HG02970 (cell line): Measurements from ENCODE around the gene HSFX2.
"Not testable (repeated sequence)": the region's sequence is repeated elsewhere in the genome, so short reads cannot be mapped to it uniquely, and the experiment has no call there.

Experiments
- ATAC-seq: cut with Tn5 transposase; IDR thresholded peaks from one replicate; pipeline ENCODE4 v1.9.1; 2021; ENCODE audit warnings: mild to moderate bottlenecking, moderate library complexity, moderate number of reproducible peaks; ENCODE audit not compliant: unreplicated experiment, low FRiP score

The HSFX2 gene

DNA sequence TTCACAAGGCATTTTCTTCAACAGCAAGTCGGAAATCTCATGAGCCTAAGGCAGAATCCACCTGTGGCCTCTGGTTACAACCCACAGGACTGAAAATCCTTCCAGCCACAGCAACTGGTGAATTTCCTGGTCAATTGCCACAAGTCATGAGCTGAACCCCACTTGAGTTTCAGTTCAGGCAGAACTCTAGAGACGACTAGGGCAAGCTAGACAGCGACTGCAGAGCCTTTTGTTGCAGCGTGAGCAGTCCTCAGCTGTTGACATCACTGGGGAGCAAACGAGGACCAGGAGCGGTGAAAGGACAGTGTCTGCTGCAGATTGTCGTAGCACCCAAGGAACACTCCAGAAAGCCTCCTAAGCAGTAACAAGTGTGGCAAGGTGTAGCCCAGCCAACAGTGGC, 829 bp upstream of the HSFX2 start:
- ATAC-seq: not testable (repeated sequence)

DNA sequence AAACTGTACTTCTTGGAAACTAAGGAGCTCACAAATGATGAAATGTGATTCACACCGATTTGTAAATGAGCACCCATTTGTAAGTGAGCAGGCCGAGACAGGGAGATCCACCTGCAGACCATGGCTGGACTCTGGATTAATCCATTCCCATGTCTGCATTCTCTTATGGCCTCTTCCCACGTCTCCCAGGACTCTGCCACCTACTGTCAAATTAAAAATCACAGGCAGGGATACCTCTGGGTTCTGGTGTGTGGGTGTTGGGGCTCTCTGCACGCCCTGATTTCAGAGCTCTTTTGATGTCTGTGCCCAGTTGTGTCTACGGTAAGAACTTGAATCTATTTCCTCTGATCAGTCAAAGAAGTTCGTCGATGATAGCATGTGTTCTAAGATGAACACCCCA, 4.1 kb downstream of the HSFX2 start:
- ATAC-seq: not testable (repeated sequence)

DNA sequence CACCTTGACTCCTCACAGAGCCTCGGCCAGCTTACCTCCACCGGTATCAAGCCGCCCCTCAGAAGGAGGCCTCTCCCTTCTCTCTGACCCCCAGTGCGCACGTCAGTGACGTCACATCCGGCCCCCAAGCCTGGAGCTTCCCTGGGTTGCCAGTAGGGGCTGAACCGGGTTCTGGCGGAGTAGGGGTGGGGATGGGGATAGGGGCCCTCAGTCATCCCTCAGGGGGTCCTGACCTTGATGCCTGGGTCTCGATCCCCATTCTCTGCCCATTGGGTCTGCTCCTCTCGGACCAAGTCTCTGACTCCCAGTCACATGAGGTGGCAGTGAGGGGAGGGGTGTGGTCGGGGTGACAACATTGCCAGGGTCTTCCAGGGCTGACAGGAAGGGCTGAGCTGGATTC, 7.8 kb downstream of the HSFX2 start, which contains the start of gene MAGEA9B:
Gene MAGEA9B (minus strand): TSS at position 101 of the 400 bp plus-strand sequence. CDS start 4,280 bp downstream, outside the sequence.
- ATAC-seq: not testable (repeated sequence)

DNA sequence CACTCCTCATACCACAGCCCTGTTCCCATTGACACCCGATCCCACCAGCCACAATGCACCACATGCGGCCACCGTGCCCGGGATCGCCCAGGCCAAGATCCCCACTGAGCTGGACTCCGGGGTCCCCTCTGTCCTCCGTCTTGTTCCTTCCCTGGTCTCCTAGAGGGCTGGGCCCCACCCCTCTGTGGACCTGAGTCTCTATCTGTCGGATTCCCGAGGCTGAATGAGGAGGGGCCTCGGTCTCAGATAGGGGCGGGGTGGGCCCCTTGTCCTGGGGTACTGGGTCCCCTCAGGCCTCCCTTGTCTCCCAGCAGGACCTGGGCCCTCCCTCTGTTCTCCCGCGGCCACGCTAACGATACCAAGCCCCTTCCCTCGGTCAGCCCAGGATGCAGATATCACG, 9.5 kb downstream of the HSFX2 start:
- ATAC-seq: not testable (repeated sequence)

DNA sequence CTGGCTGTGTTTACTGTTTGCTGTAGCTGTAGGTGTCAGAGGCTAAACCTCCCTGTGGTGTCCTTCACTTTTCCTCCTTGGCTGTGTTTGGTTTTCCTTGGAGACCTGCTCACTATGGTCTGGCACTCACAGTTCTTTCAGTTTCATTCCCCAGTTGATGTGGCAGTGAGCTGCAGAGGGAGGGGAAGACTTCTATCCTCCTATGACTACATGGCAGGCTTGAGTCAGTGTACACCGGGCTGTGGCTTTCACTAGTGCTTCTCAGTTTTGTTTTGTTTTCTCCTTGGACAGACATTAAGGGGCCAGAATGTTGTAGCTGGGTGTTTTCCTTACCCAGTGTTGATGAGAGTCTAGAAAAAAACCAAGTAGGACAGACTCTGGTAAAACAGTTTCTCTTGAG, 21.7 kb downstream of the HSFX2 start:
- peak; percentile 92 for ATAC-seq

DNA sequence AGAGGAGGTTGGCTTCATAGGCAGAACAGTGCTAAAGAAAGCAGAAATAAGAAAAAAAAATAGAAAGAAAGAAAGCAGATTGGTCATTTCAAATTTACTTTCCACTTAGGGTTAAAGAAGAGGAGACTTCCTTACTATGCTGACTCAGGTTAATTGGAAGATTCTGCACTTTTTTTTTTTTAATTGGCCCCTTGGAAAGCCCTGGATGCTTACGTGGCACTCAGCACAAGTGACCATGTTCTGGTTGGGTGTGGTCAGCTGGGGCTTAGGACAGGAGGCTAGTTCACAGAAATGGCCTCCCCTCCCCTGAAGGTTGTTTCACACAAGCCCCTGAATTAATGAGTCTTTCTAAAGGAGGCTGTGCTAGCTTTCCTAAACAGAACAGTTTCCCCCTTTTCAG, 22.4 kb downstream of the HSFX2 start:
- ATAC-seq: no peak

DNA sequence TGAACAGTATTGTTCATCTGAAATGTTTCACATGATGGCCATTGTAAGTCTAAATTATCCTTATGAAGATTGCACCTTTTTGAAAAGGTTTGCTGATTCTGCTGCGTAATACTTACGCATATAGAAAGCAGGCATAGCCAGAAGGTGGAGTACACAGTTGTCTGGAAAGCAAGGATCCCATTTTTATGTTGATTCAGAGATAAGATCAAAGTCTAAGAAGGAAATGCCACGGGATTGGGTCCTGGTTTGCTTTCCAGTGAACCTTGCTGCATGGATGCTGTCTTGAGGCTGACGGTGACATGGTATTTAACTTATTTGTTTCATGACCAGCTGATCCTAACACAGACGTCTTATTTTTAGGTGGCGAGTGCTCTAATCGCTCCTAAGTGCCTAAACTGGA, 23.3 kb downstream of the HSFX2 start:
- ATAC-seq: no peak

DNA sequence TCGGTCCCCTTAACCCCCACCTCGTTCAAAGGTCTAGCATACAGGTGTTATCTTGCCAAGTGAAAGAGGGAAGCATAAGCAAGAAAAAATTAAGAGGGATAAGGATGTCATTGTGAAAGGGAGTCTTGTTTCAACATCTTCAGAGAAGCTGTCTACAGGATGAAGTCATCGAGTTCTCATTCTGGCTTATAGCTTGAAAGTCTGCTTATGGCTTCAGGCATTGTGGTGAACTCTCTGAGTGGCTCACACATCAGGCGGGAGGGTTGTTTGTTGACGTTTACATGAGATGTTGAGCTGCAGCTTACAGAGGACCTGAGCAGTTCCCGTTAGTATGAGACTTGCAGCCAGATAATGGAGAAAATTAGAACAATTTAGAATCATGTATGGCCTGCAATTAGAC, 24.4 kb downstream of the HSFX2 start:
- no peak for ATAC-seq

DNA sequence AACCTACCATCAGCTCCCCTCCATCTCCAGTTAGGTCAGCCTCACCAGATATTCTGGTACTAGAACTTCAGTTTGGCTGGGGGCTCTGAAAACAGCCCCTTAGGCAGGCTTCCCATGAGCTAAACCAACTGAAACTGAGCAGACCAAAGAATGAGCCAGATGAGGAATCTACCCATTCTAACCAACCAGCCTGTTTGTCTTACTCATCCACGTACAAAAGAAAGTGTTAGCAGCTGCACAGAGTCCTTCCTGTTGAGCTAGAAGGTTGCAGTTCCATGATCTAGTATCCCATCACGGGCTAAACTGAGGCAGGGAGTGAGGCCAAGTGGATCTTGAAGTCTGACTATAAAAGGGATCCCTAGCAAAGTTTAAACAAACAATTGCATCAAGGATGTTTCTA, 25.3 kb downstream of the HSFX2 start:
- no peak for ATAC-seq

DNA sequence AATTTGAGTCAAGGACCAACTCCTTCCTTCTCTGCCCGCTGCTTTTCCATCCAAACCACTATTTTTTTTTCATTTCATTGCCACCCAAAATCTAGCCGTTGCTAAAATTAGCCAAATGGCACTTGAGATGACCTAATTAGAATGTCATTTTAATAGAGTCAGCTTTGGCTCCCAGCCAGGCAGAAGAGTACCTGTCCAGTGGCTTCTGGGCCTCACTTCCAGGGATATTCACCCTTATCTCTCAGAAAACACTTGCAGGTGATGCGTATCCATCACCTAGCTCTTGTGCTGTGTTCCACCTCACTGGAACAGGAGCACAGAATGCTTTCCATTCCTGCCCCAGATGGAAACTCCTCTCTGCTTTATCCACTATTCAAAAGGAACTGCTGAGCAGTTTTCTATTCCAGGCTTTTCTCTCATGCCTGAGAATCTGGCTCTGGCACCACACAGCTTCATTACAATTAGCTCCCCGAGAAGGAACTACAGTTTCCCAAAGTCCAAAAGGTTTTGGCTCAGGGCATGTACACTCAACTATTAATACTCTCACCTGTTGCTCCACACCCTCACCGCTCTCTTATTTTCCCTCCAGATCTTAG, 26.3 kb downstream of the HSFX2 start:
- ATAC-seq: no peak

DNA sequence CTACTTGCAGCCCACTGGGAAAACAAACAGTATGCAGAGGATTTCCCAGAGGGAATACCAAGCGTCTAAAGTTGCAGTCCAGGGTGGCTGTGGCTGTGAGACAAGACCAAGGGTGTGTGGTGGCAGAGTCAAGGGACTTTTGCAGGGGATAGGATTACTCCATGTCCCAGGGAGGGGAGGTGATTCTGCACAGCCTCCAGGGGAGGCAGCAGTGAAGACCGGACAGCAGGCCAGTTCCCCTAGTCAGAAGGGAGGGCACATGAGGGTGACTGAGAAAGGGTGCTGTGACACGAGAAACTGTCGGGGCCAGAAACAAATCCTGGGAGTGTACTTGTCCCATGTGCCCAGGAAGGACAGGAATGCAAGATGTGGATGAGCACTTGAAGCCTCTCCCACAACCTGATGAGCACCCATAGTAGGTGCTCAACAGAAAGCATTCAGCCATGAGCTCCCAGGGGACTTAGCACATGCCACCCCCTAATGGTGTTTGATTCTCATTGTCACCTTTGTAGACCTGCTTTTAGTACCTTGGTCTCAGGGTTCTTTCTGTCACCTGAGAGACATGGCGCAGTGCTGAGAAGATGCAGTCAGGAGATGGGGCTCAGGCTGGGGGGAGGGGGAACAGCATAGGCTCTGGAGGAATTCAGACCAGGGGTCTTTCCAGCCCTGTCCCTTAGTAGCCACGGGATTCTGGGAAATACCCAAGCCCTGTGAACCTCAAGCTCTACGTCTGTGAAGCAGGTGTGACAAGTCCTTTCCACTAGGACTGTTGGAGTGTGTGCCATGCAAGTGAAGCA, 27.3 kb downstream of the HSFX2 start:
- ATAC-seq: no peak

DNA sequence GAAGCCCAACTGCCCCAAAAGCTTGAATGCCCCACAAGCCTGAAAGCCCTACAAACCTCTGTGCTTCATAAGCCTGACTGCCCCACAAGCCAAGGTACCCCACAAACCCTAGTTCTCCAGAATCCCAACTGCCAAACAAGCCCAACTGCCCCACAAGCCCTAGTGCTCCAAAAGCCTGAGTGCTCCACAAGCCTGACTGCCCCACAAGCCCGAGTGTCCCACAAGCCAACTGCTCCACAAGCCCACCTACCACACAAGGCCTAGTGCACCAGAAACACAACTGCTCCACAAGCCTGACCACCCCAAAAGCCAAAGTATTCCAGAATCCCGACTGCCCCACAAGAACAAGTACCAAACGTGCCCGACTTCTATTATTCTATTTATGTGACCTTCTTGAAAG, 31.8 kb downstream of the HSFX2 start:
- no peak for ATAC-seq

DNA sequence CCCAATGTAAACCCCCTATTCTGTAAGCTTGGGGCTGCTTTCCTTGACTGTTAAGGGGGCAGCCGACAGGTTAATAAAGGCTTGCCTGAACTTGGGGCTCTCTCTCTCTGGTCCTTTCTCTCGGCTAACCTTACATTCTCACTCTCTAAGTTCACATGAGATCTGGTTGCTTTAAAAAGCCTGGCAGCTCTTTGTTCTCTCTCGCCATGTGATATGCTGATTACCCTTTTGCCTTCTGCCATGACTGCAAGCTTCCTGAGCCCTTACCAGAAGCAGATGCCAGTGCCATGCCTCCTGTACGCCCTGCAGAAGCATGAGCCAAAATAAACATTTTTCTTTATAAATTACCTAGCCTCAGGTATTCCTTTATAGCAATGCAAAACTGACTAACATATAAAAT, 39.9 kb downstream of the HSFX2 start:
- ATAC-seq: not testable (repeated sequence)

DNA sequence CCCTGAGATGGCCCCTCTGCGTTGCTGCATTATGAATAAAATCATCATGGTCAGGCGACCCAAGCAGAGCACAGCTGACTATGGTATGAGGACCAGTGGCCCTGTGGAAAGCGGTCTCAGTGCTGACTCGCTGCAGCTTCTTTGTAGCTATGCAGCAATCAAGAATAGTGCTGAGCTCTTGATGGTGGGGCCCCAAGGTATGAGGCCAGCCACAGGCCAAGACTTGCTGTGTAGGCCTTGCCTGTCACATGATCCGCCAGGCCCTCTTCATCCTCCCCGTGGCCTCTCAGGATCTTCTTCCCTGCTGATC, 43.2 kb downstream of the HSFX2 start:
- not testable (repeated sequence) for ATAC-seq

DNA sequence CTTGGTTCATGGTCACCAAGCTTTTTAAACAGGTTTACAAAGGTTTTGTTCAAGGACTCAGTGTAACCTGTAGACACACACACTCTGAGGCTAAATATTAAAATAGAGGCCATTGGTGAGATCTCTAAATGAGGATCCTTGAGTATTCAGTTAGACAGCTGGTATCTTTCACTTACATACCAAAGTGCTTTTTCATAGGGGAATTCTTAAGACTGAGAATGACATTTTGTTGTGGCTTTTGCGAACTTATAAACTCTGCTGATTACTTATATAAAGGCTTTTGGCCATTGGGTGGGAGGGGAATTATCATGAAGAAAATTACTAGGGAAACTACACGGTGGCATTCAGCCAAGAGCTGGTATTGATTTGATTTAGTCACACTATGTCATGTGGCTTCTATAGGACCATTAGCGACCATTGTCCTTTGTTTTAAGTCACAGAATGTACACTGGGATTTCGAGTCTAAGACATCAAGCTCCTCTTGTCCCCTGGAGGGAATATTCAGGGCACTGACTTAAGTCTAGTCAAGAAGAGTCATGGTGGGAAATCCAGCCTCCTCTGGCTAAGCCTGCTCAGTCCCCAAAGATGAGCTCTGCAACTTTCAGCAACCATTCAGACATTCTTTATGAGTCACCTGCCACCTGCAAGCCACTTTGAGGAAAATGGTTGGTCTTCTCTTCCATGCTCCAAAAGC, 43.7 kb downstream of the HSFX2 start:
- ATAC-seq: not testable (repeated sequence)

DNA sequence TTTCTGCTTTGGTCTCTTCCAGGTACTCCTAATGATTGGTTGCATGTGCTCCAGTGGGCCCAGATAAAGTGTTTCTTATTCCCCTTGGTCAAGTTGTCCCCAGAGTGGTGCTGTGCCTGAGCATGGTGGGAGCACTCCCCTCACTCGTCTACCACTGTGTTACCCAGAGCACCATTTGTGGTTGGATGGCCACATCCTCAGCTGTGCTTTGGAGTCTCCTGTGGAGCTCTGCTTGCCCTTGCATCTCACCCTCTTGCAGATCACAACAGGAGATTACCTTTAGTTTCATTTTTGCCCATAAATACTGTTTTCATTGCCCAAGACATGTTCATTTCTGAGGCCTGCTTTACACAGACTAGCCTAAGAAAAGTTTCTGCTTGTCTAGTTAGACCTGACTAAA, 44.7 kb downstream of the HSFX2 start:
- not testable (repeated sequence) for ATAC-seq

DNA sequence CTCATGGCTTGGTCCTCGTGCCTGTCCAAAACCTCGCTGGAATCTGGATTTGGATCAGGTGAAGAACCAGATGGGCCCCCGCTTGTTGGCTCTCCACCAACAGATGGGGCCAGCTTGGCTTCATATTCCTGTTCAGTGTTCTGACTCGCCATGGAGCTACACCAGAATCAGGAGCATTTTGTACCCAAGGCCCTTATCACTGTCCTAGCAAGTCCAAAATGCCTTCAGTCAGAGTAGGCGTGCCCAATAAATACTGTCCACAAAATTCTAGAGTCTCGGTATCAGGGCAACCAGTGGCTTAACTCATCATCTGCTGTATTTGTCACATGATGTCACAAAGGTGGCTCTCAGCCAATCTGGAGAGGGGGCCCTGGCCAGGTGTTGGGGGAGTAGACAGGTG, 45.4 kb downstream of the HSFX2 start, which contains the start of gene HSFX3:
Gene HSFX3 (minus strand): TSS at position 224 of the 400 bp plus-strand sequence. CDS start 72 bp downstream, at position 152.
- ATAC-seq: not testable (repeated sequence)

DNA sequence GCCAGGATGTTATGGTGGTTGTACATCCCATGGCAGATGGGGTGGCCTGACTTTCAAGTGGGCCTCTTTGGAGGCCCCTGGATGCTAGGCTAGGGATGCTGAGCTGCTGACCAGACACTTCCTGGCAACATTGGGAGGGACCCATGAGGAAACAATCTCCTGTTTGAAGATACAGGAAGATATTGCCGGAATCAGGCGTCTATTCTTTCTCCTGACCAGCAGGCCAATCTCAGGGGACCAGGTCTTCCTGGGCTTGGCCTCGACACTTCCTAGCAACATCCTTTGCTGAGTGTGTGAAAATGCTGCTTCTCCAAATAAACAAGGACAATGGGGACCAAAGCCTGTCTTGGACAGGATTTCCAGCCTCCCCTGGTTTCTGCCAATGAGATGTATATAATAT, 47.3 kb downstream of the HSFX2 start:
- not testable (repeated sequence) for ATAC-seq

DNA sequence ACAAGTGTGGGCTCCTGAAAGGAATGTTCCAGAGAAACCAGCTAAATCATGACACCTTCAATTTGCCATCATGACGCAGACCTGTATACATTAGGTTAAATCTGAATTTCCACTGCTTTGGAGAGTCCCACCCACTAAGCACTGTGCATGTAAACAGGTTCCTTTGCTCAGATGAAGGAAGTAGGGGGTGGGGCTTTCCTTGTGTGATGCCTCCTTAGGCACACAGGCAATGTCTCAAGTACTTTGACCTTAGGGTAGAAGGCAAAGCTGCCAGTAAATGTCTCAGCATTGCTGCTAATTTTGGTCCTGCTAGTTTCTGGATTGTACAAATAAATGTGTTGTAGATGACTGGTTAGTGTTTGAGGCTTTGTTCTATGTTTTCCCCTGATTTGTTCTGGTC, 48.2 kb downstream of the HSFX2 start:
- ATAC-seq: not testable (repeated sequence)

DNA sequence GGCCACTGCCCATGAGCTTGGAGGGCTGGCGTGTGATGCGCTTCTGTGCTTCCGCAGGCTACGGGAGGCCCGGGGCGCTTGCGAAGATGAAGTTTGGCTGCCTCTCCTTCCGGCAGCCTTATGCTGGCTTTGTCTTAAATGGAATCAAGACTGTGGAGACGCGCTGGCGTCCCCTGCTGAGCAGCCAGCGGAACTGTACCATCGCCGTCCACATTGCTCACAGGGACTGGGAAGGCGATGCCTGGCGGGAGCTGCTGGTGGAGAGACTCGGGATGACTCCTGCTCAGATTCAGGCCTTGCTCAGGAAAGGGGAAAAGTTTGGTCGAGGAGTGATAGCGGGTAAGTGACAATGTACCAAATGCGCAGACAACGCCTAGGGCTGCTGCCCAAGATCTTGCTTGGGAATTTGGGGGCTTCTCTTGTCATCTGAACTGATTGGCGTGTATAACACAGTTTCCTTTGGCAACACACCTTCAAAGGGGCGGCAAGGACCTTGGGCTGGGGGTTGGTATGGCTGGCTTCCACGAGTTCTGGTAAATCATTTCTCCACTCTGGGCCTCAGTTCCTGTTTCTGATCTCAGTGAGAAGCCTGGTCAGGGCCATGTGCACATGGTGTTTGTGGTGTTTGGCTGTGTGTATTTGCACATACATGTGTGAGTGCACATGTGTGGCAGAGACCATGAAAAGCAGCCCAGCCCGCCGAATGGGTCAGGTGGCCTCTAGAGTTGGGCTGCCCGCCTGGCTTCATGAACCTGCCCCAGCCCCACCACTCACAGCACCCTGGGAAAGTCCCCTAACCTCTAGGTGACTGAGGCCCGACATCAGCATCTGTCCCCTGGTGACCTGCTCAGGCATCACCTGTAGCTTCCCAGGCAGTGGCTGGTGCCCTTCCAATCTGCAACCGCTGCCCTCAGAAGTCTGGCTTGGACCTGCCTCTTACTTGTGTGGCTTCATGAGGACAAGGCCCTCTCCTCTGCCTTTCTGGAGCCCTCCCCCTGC, 49.3 kb downstream of the HSFX2 start:
- ATAC-seq: not testable (repeated sequence)
